HG03558 (cell line): Measurements from ENCODE around the gene FCRL6.

Source experiments
- ATAC-seq: cut with Tn5 transposase; IDR thresholded peaks from one replicate; pipeline ENCODE4 v1.9.1; 2021; ENCODE audit warnings: moderate number of reproducible peaks; ENCODE audit not compliant: unreplicated experiment; ENCODE audit errors: extremely low read depth

The FCRL6 gene, protein sequence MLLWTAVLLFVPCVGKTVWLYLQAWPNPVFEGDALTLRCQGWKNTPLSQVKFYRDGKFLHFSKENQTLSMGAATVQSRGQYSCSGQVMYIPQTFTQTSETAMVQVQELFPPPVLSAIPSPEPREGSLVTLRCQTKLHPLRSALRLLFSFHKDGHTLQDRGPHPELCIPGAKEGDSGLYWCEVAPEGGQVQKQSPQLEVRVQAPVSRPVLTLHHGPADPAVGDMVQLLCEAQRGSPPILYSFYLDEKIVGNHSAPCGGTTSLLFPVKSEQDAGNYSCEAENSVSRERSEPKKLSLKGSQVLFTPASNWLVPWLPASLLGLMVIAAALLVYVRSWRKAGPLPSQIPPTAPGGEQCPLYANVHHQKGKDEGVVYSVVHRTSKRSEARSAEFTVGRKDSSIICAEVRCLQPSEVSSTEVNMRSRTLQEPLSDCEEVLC

DNA sequence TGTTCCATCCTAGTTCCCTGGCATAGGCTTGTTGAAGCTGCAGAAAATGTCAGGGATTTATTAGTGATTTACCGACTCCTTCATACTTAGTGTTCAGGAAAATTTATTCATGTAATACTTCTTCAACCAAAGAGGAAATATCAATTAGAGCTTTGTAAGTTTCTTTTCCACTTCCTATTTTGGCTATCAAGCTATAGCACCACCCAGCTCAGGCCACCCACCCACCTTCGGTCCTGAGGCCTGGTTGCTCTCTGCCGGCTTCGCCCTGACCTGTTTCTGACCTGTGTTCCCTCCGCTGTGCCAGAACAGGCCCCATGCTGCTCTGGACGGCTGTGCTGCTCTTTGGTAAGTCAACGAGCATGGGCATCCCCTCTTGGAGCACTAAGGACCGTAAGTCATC lies at the start of gene FCRL6:
Gene FCRL6 (plus strand): TSS at position 250 of the 400 bp plus-strand sequence. CDS start 65 bp downstream, at position 315.
- ATAC-seq: no peak

DNA sequence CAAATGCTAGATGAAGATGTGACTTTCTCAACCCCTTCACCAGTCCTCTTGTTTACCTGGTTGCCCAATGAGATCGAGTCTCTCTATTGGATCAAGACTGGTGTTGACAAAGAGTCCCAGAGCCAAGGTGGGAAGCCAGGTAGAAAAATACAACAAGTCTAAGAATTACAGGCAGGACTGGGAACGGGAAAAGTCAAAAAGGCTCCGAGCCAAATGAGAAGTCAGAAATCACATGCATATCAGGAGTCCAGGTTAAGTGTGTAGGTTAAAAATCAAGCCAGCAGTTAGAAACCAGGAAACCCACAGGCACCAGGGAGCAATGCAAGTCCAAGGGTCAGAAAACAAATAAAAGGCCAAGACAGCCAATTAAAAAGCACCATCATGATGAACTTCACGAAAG lies 48.8 kb upstream of the FCRL6 start:
- no peak for ATAC-seq

DNA sequence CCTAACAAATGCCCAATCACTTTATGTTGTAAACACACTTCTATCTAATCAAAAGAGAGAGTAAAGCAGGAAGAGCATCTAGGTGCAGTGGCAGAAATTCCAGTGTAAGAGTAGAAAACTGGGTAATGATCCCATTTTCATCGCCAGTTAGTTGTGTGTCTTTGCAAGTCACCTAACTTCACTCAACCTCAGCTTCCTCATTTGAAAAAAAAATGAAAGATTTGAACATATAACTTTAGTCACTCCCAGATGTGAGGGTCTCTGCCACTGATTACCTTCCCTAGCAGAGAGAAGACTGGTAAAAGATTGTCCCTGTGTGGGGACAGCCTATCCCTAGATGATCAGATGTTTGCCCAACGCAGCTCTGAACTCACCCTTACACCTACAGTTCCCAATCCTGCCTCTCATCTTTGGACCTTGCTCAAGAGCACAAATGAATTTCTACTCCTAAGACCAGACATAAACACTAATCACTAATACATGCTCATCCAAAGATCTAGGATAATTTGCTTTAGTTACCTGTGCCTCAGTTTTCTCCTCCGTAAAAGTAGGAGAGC lies 46.6 kb upstream of the FCRL6 start:
- no peak for ATAC-seq

DNA sequence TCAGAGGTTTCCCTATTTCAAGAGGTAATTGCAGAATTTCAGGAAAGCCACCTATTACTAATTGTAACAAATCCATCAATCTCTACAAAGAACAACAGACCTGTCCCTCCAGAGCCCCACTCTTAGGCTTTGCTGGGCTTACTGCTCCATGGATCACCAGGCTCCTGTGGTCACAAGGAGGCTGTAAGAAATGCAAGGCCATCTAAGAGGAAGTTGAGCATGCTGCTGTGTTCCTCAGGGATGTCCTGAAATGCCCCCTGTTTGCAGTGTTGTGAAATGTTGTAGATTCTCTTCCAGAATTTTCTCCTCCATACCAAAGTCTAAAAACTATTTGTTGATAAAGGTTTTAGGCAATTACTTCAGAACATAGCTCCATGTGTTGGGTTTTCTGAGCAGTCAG lies 45.8 kb upstream of the FCRL6 start:
- no peak for ATAC-seq

DNA sequence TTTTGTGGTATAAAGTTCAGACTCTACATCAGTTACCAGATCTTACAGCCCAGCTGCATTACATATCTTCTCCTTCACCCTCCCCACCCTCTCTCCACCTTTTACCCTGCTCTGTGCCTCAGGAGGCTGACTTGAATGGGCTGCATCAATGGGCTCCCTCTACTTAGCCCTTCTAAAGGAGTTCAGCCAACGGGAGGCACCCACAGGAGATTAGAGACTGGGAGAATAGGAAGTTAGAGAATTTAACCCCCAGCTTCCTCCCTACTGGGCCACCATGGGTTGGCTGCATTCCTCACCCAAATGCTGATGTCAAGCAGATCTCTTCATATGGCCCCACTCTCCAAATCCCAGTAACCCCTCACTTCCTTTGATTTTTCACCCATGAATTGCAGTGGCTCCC lies 38.5 kb upstream of the FCRL6 start:
- no peak for ATAC-seq

DNA sequence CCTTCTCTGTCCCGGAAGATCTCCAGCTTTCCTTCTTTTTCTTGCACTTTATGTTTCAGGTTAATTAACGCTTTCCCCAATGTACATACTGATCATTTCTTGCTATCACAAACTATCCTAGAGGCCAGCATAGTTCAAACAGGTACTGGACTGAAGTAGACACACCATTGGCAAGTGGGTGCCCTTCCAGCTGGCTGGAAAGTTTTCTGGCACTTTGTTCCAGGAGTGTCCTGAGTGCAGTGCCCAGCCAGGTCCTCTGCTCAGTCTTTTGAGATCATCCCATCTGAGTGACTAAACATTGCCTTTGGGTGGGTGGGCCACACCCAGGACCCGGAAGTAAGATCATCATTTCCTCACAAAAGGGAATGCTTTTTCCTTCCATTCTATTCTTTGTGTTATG lies 36.4 kb upstream of the FCRL6 start:
- ATAC-seq: no peak

DNA sequence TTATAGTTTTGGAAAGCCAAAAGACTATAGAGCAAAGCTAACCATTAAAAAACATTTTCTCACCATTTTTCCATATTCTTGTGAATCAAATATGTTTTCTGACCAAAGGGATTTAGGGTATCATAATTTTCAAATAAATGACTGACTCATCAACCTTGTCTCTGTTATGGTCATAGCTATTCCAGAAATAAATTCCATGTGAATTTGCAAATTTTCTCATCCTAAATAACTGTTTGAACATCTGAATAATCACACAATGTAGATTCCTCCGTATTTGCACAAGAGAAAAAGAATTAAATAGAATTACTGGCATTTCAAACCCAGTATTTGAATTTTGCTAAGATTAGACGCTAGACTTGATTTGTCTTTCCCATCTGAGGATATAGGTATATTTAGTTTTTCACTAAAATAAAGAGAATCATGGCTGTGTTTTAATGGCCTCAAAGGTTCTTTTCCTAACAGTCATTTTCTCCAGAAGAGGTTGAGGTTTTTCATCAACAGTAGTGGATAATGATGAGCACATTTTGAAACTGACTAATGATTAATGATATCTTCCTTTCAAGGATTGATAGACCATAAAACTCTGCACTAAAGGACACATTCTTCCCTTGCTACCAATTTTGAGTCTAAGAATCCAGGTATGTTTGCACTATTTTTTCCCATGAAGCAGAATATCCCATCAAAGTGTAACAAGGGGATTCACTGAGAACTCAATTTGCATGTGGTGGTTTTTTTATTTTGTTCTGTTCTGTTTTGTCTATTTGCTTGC lies 30.8 kb upstream of the FCRL6 start:
- ATAC-seq: no peak

DNA sequence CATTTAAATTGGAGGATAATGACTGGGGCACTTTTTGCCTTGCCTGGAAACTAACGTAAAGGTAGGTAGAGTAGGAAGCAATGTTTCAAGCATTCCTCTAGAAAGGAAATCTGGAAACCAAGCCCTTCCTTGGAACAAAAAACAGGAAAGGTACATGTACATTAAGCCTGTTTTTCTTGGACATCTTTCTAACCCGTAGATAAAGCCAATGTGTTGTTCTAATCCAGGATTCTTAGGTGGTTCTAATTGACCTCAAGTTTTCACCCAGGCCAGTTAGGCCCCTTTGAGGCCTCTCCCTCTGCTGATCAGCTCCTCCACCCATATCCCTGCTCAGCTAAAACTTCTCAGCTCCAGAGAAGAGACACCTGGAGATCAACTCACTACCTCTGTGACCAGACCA lies 27.7 kb upstream of the FCRL6 start:
- ATAC-seq: no peak

DNA sequence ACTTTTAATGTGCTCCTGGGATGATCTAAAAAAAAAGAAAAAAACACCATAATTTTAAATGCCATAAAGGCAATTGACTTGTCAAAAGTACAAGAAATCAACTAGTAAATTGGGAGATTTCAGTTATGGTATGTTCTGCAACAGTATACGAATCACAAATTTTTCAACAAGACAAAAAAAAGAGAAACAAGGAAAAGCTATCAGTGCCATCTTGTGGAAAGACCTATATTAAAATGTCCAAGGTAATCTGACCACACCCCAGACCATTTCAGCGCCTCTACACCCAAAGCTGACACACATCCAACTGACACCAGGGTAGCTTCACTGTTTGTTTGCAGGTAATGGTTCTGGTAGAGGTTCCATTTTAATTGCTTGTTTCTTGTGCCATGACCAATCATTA lies 26.4 kb upstream of the FCRL6 start:
- ATAC-seq: no peak

DNA sequence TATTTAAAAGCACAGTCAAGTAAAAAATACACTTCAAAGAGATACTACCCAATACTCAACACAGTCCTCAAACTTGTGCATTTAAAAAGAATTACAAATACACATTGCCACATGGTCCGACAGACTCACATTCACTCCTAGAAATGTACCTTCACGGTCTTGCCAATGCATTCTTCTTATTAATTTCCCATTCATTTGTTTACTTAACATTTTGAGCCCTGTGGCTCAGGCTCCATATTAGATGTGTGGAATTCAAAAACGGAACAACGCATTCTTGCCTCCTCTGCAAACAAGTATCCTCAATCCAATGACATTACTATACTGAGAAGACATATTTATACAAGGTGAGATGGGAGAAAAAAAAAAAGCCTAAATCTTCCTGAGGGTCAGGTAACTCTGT lies 23.9 kb upstream of the FCRL6 start:
- no peak for ATAC-seq

DNA sequence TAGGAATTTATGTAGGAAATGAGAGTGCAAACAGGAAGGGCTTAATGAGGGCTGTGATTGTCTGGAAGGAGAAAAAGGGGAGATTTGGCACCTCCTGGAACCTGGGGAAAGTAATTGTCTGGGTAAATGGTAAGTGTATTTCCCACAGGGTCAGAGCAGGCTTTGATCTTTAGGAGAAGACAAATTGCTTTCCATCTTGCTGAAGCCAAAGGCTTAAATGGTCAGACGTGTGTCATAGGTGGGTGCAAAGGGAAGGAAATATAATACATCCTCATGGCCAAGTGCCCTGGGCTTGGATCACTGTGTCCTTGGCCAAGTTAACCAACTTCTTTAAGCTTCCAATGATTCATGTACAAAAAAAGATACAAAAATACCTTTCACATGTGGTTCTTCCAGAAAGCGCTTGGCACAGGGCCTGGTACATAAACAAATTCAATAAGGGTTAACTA lies 22.7 kb upstream of the FCRL6 start:
- no peak for ATAC-seq

DNA sequence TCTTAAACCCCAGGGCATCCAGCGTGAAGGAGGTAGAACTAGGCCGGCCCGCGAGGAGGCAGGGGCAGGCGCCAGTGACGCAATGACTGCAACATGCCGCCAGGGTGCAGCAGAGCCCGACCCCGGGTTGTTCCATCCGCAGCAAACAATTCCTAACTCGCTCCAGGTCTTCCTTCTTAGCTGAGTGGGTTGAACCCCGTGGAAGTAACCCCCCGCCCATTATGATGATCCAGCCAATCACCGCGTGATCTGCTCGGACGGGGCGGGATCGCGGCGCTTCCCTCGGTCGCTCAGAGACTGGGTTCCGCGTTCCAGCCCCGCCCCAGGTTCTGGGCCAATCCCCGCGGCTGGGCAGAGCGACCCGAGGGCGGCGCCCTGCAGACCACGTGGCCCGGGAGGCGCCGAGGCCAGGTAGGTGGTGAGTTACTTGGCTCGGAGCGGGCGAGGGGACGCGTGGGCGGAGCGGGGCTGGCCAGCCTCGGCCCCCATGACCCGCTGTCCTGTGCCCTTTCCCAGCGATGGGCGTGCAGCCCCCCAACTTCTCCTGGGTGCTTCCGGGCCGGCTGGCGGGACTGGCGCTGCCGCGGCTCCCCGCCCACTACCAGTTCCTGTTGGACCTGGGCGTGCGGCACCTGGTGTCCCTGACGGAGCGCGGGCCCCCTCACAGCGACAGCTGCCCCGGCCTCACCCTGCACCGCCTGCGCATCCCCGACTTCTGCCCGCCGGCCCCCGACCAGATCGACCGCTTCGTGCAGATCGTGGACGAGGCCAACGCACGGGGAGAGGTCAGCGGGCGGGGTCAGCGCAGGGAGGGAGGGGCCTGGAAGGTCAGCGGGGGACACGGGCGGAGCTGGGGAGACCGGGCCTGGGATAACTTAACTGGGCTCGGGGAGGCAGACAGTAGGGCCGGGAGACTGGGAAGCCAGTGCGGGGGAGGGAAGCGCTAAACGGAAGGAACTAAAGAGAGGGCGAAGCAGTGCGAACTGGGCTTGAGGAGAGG lies 21.3 kb upstream of the FCRL6 start, which contains the start of gene DUSP23:
Gene DUSP23 (plus strand): TSS at position 380 of the 1,000 bp plus-strand sequence. CDS start 139 bp downstream, at position 519.
- peak; percentile 94 for ATAC-seq

DNA sequence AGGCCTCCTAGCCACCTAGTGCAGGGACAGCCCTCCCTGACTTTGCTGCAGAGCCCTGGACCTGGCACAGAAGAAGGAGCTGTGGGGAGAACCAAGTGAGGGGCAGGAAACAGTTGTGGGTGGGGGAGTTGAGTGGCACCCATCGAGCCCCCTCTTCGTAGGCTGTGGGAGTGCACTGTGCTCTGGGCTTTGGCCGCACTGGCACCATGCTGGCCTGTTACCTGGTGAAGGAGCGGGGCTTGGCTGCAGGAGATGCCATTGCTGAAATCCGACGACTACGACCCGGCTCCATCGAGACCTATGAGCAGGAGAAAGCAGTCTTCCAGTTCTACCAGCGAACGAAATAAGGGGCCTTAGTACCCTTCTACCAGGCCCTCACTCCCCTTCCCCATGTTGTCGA lies 20.2 kb upstream of the FCRL6 start:
- ATAC-seq: no peak

DNA sequence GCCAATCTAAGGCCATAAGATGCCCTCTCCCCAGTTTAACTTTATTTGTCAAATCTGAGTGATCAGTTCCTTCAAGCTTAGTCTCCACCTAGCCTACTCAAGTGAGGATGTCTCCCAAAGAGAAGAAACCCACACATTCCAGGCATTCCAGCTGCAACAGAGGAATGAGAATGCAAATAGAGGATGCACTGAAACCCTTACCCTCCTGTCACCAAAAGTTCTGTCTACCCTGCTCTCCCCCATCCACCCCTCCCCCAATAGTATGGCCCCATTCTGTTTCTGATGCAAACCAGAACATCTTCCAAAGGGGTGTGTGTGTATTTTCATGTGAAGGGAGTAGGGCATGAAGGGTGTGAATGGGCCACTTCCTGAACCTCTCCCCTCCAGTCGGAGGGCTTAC lies 18.4 kb upstream of the FCRL6 start:
- no peak for ATAC-seq

DNA sequence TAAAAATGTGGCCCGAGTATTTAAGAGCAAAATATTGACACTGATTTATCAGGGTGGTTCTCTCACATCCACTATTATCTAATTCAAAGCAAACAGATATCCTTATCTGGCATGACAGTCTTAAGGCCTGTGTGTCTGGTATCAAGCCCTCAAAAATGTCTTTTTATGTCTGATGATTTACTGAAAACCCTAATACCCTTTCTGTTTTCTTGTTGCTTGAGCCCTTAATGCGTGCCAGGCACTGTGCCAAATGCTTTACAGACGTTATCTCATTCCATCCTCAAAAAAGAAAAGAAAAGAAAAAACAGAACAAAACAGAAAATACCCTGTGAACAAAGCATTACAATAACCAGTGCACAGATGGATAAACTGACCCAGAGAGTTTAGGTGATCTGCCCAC lies 15.7 kb upstream of the FCRL6 start:
- no peak for ATAC-seq

DNA sequence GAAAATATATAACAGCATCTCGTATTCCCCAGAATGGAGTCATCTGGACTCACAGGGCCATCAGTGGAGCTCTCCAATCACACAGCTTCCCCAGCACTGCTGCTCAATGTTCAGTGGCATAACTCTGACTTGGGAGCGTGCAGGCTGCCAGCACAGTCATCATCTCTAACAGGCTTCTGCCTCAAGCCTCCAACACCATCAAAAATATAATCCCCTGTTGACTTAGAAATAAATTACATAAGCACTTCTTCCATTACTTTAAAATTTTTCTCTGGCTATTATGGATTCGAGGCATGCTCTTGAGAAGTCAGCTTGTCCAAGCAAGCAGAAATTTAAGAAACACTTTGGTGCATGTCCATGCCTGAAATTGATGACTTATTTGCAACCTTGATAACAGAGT lies 15.2 kb upstream of the FCRL6 start:
- no peak for ATAC-seq

DNA sequence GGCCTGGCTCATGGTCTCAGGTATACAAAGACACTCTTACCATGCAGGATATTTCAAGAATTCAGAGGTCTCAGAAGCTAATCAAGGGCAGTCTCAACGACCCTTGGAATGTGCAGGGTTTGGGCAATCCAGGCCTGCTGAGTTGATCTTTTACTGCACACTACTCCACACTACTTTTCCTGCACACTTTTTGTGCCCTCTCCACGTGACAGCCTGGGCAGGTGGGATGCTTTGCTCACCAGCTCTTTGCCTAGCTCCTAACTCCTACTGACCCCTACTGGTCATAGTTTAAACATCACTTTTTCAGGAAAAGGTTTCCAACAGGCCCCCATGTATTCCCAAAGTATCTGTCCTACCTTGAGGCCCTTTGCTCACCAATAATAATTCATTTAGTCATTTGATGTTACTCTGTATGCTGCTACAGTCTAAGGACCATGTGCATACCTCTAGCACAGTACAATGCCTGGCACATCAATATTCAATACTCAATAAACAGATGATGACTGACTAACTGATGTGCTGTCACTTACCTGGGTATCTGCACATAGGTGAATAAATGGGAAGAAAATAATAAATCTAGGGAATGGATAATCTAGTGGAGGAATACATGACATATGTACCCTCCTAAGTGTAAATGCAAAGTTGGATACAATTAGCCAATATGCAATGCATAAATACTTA lies 11.8 kb upstream of the FCRL6 start:
- no peak for ATAC-seq

DNA sequence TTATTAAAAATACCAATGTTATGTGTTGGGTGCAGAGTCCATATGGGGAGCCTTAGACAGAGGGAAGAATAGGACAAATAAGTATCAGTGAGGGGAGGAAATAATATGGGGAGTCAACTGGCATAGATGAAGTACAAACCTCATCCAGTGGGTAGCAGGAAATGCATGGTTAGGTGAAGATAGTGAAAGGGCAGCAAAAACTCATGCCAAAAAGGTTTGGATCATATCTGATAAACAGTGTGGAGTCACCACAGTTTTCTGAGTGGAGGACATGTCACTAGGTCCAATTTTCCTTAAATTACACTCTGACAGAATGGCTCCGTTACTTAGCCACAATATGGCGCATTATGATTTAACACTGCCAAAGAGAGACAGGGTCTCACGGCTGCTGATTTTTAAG lies 11.1 kb upstream of the FCRL6 start:
- ATAC-seq: no peak

DNA sequence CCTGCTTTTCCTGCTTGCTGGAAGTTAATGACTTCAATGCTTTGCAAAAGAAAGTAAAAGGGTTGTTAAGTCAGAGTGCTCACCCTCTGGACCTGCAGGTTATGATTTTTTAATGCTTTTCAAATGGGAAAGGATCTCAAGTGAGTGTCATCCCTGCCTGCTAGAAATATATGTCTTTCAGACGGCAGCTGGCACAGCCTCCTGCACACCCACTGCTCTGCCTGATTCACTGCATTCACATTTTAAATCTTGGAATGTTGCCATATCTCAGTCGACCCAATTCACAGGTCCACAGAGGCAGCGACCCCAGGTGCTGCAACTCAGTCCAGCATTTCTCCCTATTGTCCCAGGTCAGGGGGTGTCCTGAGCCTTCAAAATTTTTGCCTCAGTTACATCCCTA lies 10.7 kb upstream of the FCRL6 start:
- no peak for ATAC-seq
